ENCODE measurements around the gene NPHP1. TPM values are rescaled to one million over a fixed set of nuclear protein-coding genes. Genes with fewer than 3 reads are reported as not detected.
"Not testable (repeated sequence)": the region's sequence is repeated elsewhere in the genome, so short reads cannot be mapped to it uniquely, and the experiment has no call there.

Gene NPHP1
- total RNA-seq (5.9 and 6.1 TPM in 2 replicates), polyA plus RNA-seq (2.0 and 2.3 TPM in 2 replicates), polyA minus RNA-seq (1.0 and 2.9 TPM in 2 replicates), Bru-seq, nascent RNA (percentile 45 among the genes with signal in this experiment), BruChase-seq, experiment 1, labeled RNA remaining after a 6-hour chase (percentile 37 among the genes with signal in this experiment), BruChase-seq, experiment 2, labeled RNA remaining after a 2-hour chase (percentile 47 among the genes with signal in this experiment)
- polyA plus RNA-seq (2011; cell fraction: cytosol; rRNA removed) = 4.4 and 4.6 TPM in 2 replicates
- 8.6 and 9.3 TPM in 2 replicates for polyA plus RNA-seq (2011; cell fraction: nucleus; rRNA removed)
- 6.6 and 7.3 TPM in 2 replicates for polyA plus RNA-seq (2012)
- polyA minus RNA-seq (2011; cell fraction: cytosol; rRNA and poly(A)+ RNA removed) = 1.1 TPM
- polyA minus RNA-seq (2011; cell fraction: nucleus; rRNA and poly(A)+ RNA removed) = 3.5 and 4.4 TPM in 2 replicates
- long read RNA-seq, transcript NPHP1-205 (4 exons, 742 nt) = major isoform, 10 of 31 reads
- long read RNA-seq, partial matches to known transcripts = 2 of 31 reads
- long read RNA-seq, other reads (novel, unspliced or antisense) = 15 of 31 reads

DNA sequence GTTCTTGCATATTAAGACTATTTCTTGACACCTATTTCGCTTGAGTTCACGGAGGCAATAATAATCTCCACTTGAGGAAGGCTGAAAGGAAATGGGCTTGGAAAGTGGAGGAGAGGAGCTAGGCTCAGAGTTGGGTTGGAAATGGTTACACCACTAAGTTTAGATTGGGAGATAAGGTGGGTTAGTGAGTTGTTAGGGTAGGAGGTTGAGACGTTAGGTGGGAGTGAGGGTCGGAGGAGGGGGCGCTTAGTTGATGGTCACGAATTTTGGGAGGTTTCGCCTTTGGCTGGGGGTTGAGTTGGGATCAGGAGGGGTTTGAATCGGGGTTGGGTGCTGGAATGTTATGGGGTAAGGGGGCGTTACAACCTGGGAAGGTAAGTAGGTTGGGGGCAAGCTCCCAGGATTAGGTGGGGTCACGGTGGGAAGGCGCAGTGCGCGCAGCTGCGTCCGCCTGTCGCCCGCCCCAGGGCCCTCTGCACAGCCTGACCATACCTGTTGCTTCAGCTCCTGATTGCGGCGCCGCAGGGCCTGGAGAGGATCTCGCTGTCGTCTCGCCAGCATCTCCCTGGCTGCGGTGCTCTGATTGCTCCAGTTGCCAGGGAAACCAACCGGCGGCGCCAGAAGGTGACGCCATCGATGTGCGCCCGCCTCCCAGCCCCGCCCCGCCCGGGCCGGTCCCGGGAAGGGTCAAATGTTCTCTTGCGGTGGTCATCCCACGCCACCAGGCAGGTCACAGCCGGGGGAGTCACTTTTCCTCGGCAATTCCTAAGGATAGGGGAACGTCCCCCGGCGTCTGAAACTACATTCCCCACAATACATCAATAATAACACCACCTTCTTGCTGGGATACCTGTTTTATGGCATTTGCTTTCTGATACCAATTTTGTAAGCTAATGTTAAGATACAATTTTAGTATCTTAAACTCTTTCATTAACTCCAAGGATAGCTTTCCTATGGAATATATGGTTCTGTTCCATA lies at the start of gene NPHP1:
Gene NPHP1, minus strand, starts transcription at position 606 of the 978 bp plus-strand sequence. Its CDS starts 45 bp downstream, at position 561.
- H3K36me3 ChIP-seq (ENCODE audit: control insufficient read depth in 2 of 2, extremely low read depth in 1 of 2, insufficient read depth in 2 of 2, low read length in 2 of 2) = peaks cover 0 to 2% of the 10 kb centered on the region in 2 experiments
- POLR2A ChIA-PET = no interaction called here
- no peaks in the 10 kb centered on the region for H3K9me3 ChIP-seq (replicated peaks; ENCODE audit: control insufficient read depth, insufficient read depth, low read length)
- H3K79me2 ChIP-seq (ENCODE audit: control insufficient read depth, insufficient read depth, low read length) = no peaks in the 10 kb centered on the region
- peaks cover 12% of the 10 kb centered on the region for H3K4me1 ChIP-seq (ENCODE audit: control insufficient read depth, extremely low read depth, insufficient read depth, low read length)
- no peaks in the 10 kb centered on the region for H4K20me1 ChIP-seq (replicated peaks; ENCODE audit: control insufficient read depth, extremely low read depth, insufficient read depth, low read length)
- H3K4me2 ChIP-seq (ENCODE audit: insufficient read depth, low read length) = peak within 1 kb of the TSS; percentile 98
- no peaks in the 10 kb centered on the region for H3K9me1 ChIP-seq (replicated peaks; ENCODE audit: control insufficient read depth, extremely low read depth, insufficient read depth, low read length)
- DNase-seq (ENCODE audit: low read depth, low spot score) = peak; percentile 84
- BruUV-seq (replicated peaks) = TSS peak; percentile 21
- peak within 1 kb of the TSS; percentile 98 for H2AFZ ChIP-seq (ENCODE audit: low read depth, low read length)
- peak; percentile 89 for FAIRE-seq
- no peaks in the 10 kb centered on the region for H3K27me3 ChIP-seq (ENCODE audit: control insufficient read depth in 2 of 2, insufficient read depth in 2 of 2, low read length in 2 of 2)
- H3K27ac ChIP-seq (ENCODE audit: insufficient read depth, low read depth, low read length) = peak within 1 kb of the TSS; percentile 52
- intact Hi-C loops (cut with micrococcal nuclease) = loop anchor here (5.0 kb wide), 1 partner anchor 37 kb away; no protein-coding TSS in a partner anchor
- no peak for TF ChIP-seq JUN (IDR thresholded peaks at IDR 0.05; ENCODE audit: borderline replicate concordance, insufficient read depth, insufficient read length, low read depth)
- TF ChIP-seq POLR2A (IDR thresholded peaks at IDR 0.05; ENCODE audit: low read depth, low read length) = peak; percentile 82
- peak; percentile 79 for TF ChIP-seq POLR2AphosphoS5 (IDR thresholded peaks at IDR 0.05; ENCODE audit: insufficient read depth, low read depth, low read length)
- TF ChIP-seq FOS (IDR thresholded peaks at IDR 0.05; ENCODE audit: borderline replicate concordance, insufficient read depth, low read length) = no peak
- TF ChIP-seq, protein P1, sequence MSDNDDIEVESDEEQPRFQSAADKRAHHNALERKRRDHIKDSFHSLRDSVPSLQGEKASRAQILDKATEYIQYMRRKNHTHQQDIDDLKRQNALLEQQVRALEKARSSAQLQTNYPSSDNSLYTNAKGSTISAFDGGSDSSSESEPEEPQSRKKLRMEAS (IDR thresholded peaks at IDR 0.05; ENCODE audit: insufficient read depth, insufficient read length) = peak; percentile 8
- no peak for TF ChIP-seq MYC (IDR thresholded peaks at IDR 0.05; ENCODE audit: low read depth, low read length)
- TF ChIP-seq GATA2 (IDR thresholded peaks at IDR 0.05; ENCODE audit: insufficient read depth, insufficient read length, low read depth, low read length) = no peak
- TF ChIP-seq EZH2 (IDR thresholded peaks at IDR 0.05; ENCODE audit: borderline replicate concordance, low read depth, low read length, severe bottlenecking) = no peak
- TF ChIP-seq, protein P2, sequence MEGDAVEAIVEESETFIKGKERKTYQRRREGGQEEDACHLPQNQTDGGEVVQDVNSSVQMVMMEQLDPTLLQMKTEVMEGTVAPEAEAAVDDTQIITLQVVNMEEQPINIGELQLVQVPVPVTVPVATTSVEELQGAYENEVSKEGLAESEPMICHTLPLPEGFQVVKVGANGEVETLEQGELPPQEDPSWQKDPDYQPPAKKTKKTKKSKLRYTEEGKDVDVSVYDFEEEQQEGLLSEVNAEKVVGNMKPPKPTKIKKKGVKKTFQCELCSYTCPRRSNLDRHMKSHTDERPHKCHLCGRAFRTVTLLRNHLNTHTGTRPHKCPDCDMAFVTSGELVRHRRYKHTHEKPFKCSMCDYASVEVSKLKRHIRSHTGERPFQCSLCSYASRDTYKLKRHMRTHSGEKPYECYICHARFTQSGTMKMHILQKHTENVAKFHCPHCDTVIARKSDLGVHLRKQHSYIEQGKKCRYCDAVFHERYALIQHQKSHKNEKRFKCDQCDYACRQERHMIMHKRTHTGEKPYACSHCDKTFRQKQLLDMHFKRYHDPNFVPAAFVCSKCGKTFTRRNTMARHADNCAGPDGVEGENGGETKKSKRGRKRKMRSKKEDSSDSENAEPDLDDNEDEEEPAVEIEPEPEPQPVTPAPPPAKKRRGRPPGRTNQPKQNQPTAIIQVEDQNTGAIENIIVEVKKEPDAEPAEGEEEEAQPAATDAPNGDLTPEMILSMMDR (IDR thresholded peaks at IDR 0.05; ENCODE audit: extremely low read depth in 1 of 2, insufficient read depth in 1 of 2, low read depth in 1 of 2, low read length in 2 of 2) = no peak
- CTCF ChIA-PET = no interaction called here
- H3K4me3 ChIP-seq (replicated peaks in 1 of 3; ENCODE audit: insufficient read depth in 1 of 3, low read depth in 1 of 3, low read length in 3 of 3) = peak within 1 kb of the TSS; percentile 73 to 100 (median 91)
- peak within 1 kb of the TSS; percentile 82 for H3K9ac ChIP-seq (replicated peaks; ENCODE audit: extremely low read depth, insufficient read depth, low read length)
- dilution Hi-C loops (cut with MboI; ENCODE audit: extremely low pct_ligation_motif_present, low sequenced_read_pairs) = no loop called here

DNA sequence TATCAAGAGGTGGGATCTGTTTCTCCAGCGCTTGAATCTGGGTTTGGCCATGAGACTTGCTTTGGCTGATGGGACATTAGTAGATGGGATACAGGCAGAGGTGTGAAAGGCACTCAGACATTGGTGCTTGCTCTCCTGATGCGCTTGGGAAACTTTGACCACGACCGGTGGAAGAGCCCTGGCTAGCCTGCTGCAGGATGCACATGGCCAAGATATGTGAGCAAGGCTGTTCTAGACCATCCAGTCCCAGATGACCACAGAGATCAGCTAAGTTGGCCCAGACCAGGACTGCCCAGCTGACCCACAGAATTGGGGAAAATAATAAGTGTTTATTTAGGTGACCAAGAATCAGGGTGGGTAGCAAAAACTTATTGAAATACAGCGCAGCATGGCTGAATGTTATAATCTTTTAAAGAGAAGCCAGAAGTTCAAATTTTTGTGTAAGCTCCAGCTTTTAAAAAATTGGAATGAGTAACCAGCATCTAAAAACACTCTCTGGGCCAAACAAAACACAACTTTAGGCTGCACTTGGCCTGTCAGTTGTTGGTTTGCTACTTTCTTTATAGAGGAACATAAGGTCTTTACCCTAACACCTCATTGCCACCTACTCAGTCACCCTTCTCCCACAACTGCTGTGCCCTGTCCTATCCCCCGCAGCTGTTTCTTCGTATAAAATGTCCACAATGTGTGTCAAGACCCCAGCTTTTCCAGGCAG lies 43.4 kb upstream of the NPHP1 start:
- dilution Hi-C loops (cut with MboI; ENCODE audit: extremely low pct_ligation_motif_present, low sequenced_read_pairs); H4K20me1 ChIP-seq (replicated peaks; ENCODE audit: control insufficient read depth, extremely low read depth, insufficient read depth, low read length); DNase-seq (ENCODE audit: low read depth, low spot score); H3K4me3 ChIP-seq (replicated peaks in 1 of 3; ENCODE audit: insufficient read depth in 1 of 3, low read depth in 1 of 3, low read length in 3 of 3); CTCF ChIA-PET; H3K4me1 ChIP-seq (ENCODE audit: control insufficient read depth, extremely low read depth, insufficient read depth, low read length); H3K4me2 ChIP-seq (ENCODE audit: insufficient read depth, low read length); H3K9me3 ChIP-seq (replicated peaks; ENCODE audit: control insufficient read depth, insufficient read depth, low read length); H3K9me1 ChIP-seq (replicated peaks; ENCODE audit: control insufficient read depth, extremely low read depth, insufficient read depth, low read length); H3K79me2 ChIP-seq (ENCODE audit: control insufficient read depth, insufficient read depth, low read length); H3K27me3 ChIP-seq (ENCODE audit: control insufficient read depth in 2 of 2, insufficient read depth in 2 of 2, low read length in 2 of 2); H3K36me3 ChIP-seq (ENCODE audit: control insufficient read depth in 2 of 2, extremely low read depth in 1 of 2, insufficient read depth in 2 of 2, low read length in 2 of 2); H3K9ac ChIP-seq (replicated peaks; ENCODE audit: extremely low read depth, insufficient read depth, low read length); BruUV-seq (replicated peaks); POLR2A ChIA-PET; H3K27ac ChIP-seq (ENCODE audit: insufficient read depth, low read depth, low read length); H2AFZ ChIP-seq (ENCODE audit: low read depth, low read length); FAIRE-seq; intact Hi-C loops (cut with micrococcal nuclease): not testable (repeated sequence)
